H1 (cell line): ENCODE measurements around the gene PPP1CB. TPM values are rescaled to one million over a fixed set of nuclear protein-coding genes. Genes with fewer than 3 reads are reported as not detected.

ENCODE experiments used
- CTCF ChIA-PET: fragments of 300-600 bp; sonication (Branson Sonifier 250); formaldehyde crosslinking; loops from one replicate; lab custom pipeline; 2021; ENCODE audit not compliant: partially characterized antibody; lab: Charles Lee
- POLR2A ChIA-PET: fragments of 300-600 bp; sonication (Branson Sonifier 250); formaldehyde crosslinking; loops from one replicate; lab custom pipeline; 2021; ENCODE audit warnings: inconsistent platforms; ENCODE audit not compliant: partially characterized antibody; lab: Charles Lee
- DNase-seq, 2 experiments: peaks; one replicate each; pipeline versions ENCODE4 v3.0.0 to v3.0.0-alpha.2; 2010 to 2022; ENCODE audit warnings: low spot score in 2 of 2, low read depth in 1 of 2, mixed read lengths in 1 of 2
- FAIRE-seq: peaks from 2 replicates; lab custom pipeline; 2011; peaks lifted over from hg19 to GRCh38; lab: Jason Lieb, UNC
- H2AFZ ChIP-seq: 2 replicates; pipeline ENCODE4 v1.8.1; 2012; ENCODE audit warnings: low read length, inconsistent platforms
- H2AK5ac ChIP-seq: 2 replicates; pipeline ENCODE4 v1.6.1; 2013; ENCODE audit warnings: low read depth, low read length
- H2BK120ac ChIP-seq: replicated peaks from 2 replicates; pipeline ENCODE3; 2013; ENCODE audit warnings: low read depth, low read length, inconsistent platforms
- H2BK12ac ChIP-seq: 2 replicates; pipeline ENCODE4 v1.6.1; 2013; ENCODE audit warnings: low read depth, low read length
- H2BK15ac ChIP-seq: 2 replicates; pipeline ENCODE4 v1.6.1; 2013; ENCODE audit warnings: low read length
- H2BK20ac ChIP-seq: 2 replicates; pipeline ENCODE4 v1.6.1; 2013; ENCODE audit warnings: low read length
- H2BK5ac ChIP-seq: 2 replicates; pipeline ENCODE4 v1.6.1; 2013; ENCODE audit warnings: low read depth, low read length
- H3K14ac ChIP-seq: 2 replicates; pipeline ENCODE4 v1.6.1; 2013; ENCODE audit warnings: inconsistent platforms; ENCODE audit not compliant: insufficient read length
- H3K18ac ChIP-seq: 2 replicates; pipeline ENCODE4 v1.6.1; 2013; ENCODE audit warnings: low read length; ENCODE audit errors: extremely low read depth
- H3K23ac ChIP-seq: 2 replicates; pipeline ENCODE4 v1.6.1; 2013; ENCODE audit warnings: inconsistent platforms; ENCODE audit not compliant: insufficient read length
- H3K23me2 ChIP-seq: 2 replicates; pipeline ENCODE4 v1.6.1; 2013; ENCODE audit warnings: low read depth, low read length
- H3K27ac ChIP-seq: 2 replicates; pipeline ENCODE4 v1.6.1; 2011; ENCODE audit warnings: low read depth, low read length, inconsistent platforms
- H3K27me3 ChIP-seq, 4 experiments: replicated peaks in 1 of 4; 1 replicate in 1 of 4; 2 replicates in 3 of 4; pipeline versions ENCODE4 v1.6.1 to v1.8.1; 2011 to 2013; ENCODE audit warnings: low read length in 3 of 4, mild to moderate bottlenecking in 3 of 4, inconsistent platforms in 2 of 4, mixed read lengths in 2 of 4, moderate library complexity in 1 of 4; ENCODE audit not compliant: control insufficient read depth in 3 of 4, insufficient read depth in 3 of 4; ENCODE audit errors: extremely low read depth in 1 of 4
- H3K36me3 ChIP-seq, 4 experiments: 2 replicates each; pipeline versions ENCODE4 v1.6.1 to v1.8.1; 2011 to 2013; ENCODE audit warnings: mild to moderate bottlenecking in 4 of 4, low read length in 3 of 4, moderate library complexity in 2 of 4, control low read depth in 1 of 4, inconsistent platforms in 1 of 4; ENCODE audit not compliant: insufficient read depth in 4 of 4, control insufficient read depth in 2 of 4
- H3K4ac ChIP-seq: replicated peaks from 2 replicates; pipeline ENCODE3; 2013; ENCODE audit warnings: low read length, low read depth, mixed read lengths, inconsistent platforms; ENCODE audit not compliant: insufficient read length
- H3K4me1 ChIP-seq, 4 experiments: replicated peaks in 1 of 4; 1 replicate in 1 of 4; 2 replicates in 3 of 4; pipeline versions ENCODE4 v1.6.1 to v1.8.1; 2011 to 2013; ENCODE audit warnings: low read length in 3 of 4, inconsistent platforms in 2 of 4, mixed read lengths in 1 of 4; ENCODE audit not compliant: insufficient read depth in 4 of 4, control insufficient read depth in 3 of 4
- H3K4me2 ChIP-seq, 2 experiments: 2 replicates each; pipeline versions ENCODE4 v1.6.1 to v1.8.1; 2011 to 2013; ENCODE audit warnings: low read depth in 2 of 2, low read length in 2 of 2, control low read depth in 1 of 2, inconsistent platforms in 1 of 2, mild to moderate bottlenecking in 1 of 2; ENCODE audit not compliant: insufficient read depth in 1 of 2
- H3K4me3 ChIP-seq, 4 experiments: fragments of 200-600, 300-600 bp in 1 of 4; sonication (generic), shearing (Covaris generic), sonication (Bioruptor Twin) in 1 of 4; 2 replicates each; pipeline versions ENCODE4 v1.5.1 to v1.8.1; 2011 to 2016; ENCODE audit warnings: low read length in 4 of 4, low read depth in 3 of 4, control low read depth in 2 of 4, inconsistent platforms in 2 of 4, mild to moderate bottlenecking in 2 of 4, mixed read lengths in 1 of 4, moderate library complexity in 1 of 4; ENCODE audit not compliant: insufficient read depth in 2 of 4; ENCODE audit errors: extremely low read depth in 1 of 4
- H3K56ac ChIP-seq: replicated peaks from 2 replicates; pipeline ENCODE3; 2013; ENCODE audit warnings: low read depth, mild to moderate bottlenecking, mixed read lengths, low read length, inconsistent platforms; ENCODE audit not compliant: insufficient read length
- H3K79me1 ChIP-seq: 2 replicates; pipeline ENCODE4 v1.6.1; 2013; ENCODE audit warnings: low read depth, low read length, control low read depth
- H3K79me2 ChIP-seq, 2 experiments: 2 replicates each; pipeline versions ENCODE4 v1.6.1 to v1.8.1; 2012 to 2013; ENCODE audit warnings: low read length in 2 of 2, mild to moderate bottlenecking in 2 of 2, inconsistent platforms in 1 of 2; ENCODE audit not compliant: insufficient read depth in 2 of 2, control insufficient read depth in 1 of 2
- H3K9ac ChIP-seq, 4 experiments: replicated peaks in 1 of 4; 1 replicate in 1 of 4; 2 replicates in 3 of 4; pipeline versions ENCODE4 v1.6.1 to v1.8.1; 2011 to 2013; ENCODE audit warnings: low read depth in 3 of 4, low read length in 3 of 4, control low read depth in 2 of 4, mild to moderate bottlenecking in 2 of 4, moderate library complexity in 2 of 4, inconsistent platforms in 1 of 4; ENCODE audit errors: extremely low read depth in 1 of 4
- H3K9me3 ChIP-seq, 2 experiments: 2 replicates each; pipeline versions ENCODE4 v1.6.1 to v1.8.1; 2012 to 2013; ENCODE audit warnings: mild to moderate bottlenecking in 2 of 2, moderate library complexity in 2 of 2, control low read depth in 1 of 2, inconsistent platforms in 1 of 2, low read depth in 1 of 2, low read length in 1 of 2, mixed read lengths in 1 of 2; ENCODE audit not compliant: insufficient read depth in 2 of 2
- H4K20me1 ChIP-seq, 2 experiments: replicated peaks in 1 of 2; 2 replicates each; pipeline versions ENCODE3 to v1.8.1; 2011 to 2013; ENCODE audit warnings: inconsistent platforms in 2 of 2, low read length in 2 of 2, mild to moderate bottlenecking in 1 of 2; ENCODE audit not compliant: insufficient read depth in 2 of 2, control insufficient read depth in 1 of 2
- H4K5ac ChIP-seq: 2 replicates; pipeline ENCODE4 v1.6.1; 2013; ENCODE audit warnings: low read length, low read depth, mixed read lengths, inconsistent platforms; ENCODE audit not compliant: insufficient read length
- H4K8ac ChIP-seq: 2 replicates; pipeline ENCODE4 v1.8.0; 2013; ENCODE audit warnings: mild to moderate bottlenecking, moderate library complexity, low read length, inconsistent platforms; ENCODE audit not compliant: insufficient read depth; ENCODE audit errors: extremely low read depth
- H4K91ac ChIP-seq: replicated peaks from 2 replicates; pipeline ENCODE3; 2013; ENCODE audit warnings: low read length, mixed read lengths, inconsistent platforms; ENCODE audit not compliant: insufficient read length
- BRCA1 ChIP-seq: IDR thresholded peaks from 2 replicates; pipeline ENCODE4 v1.6.1; 2012; ENCODE audit warnings: low read depth, low read length, improper control_type of control experiment
- EGR1 ChIP-seq: IDR thresholded peaks from 2 replicates; pipeline ENCODE4 v1.6.1; 2011; ENCODE audit warnings: low read depth, low read length, borderline replicate concordance
- PHF8 ChIP-seq: fragments of 200-600 bp; sonication (generic); conservative IDR thresholded peaks from 2 replicates; pipeline ENCODE4 v1.7.1; 2012; ENCODE audit warnings: low read depth, mild to moderate bottlenecking, inconsistent platforms, low read length, moderate library complexity
- POLR2A ChIP-seq, 2 experiments: IDR thresholded peaks; 1 replicate in 1 of 2; 2 replicates in 1 of 2; pipeline ENCODE4 v1.6.1; 2011; ENCODE audit warnings: low read depth in 2 of 2, low read length in 2 of 2, mild to moderate bottlenecking in 2 of 2; ENCODE audit errors: control extremely low read depth in 1 of 2
- POU5F1 ChIP-seq: IDR thresholded peaks from 2 replicates; pipeline ENCODE4 v1.6.1; 2011; ENCODE audit warnings: low read depth, mild to moderate bottlenecking, low read length, moderate library complexity
- SIX5 ChIP-seq: IDR thresholded peaks from 2 replicates; pipeline ENCODE4 v1.6.1; 2011; ENCODE audit warnings: mild to moderate bottlenecking, low read depth, low read length
- SUZ12 ChIP-seq: fragments of 200-600 bp; sonication (generic); IDR thresholded peaks from 2 replicates; pipeline ENCODE4 v1.6.1; 2012; ENCODE audit warnings: mild to moderate bottlenecking, inconsistent platforms, low read length, moderate library complexity, mixed read lengths
- TCF12 ChIP-seq: IDR thresholded peaks from 2 replicates; pipeline ENCODE4 v1.6.1; 2011; ENCODE audit warnings: low read depth, mild to moderate bottlenecking, low read length
- YY1 ChIP-seq: IDR thresholded peaks from 2 replicates; pipeline ENCODE4 v1.6.1; 2011; ENCODE audit warnings: low read depth, mild to moderate bottlenecking, low read length
- ZNF274 ChIP-seq: IDR thresholded peaks from 2 replicates; pipeline ENCODE4 v1.7.0; 2012; ENCODE audit warnings: low read length, borderline replicate concordance; ENCODE audit errors: extremely low read depth
- WGBS, 2 experiments: shearing (Covaris generic) in 1 of 2; methylation state at CpG; one replicate each; pipeline versions ENCODE4 v1.1.6 to v1.1.7; 2013 to 2015; ENCODE audit warnings: low lambda C conversion rate in 2 of 2, mixed read lengths in 2 of 2, inconsistent platforms in 1 of 2, low coverage in 1 of 2, missing lambda C conversion rate in 1 of 2; ENCODE audit not compliant: insufficient replicate concordance in 2 of 2, insufficient coverage in 1 of 2, insufficient read length in 1 of 2; ENCODE audit errors: extremely low coverage in 1 of 2, missing lambda C conversion rate in 1 of 2; 5-methylcytosine and 5-hydroxymethylcytosine counted together
- polyA plus RNA-seq, 7 experiments: library from polyadenylated mRNA; depleted of rRNA in 3 of 7; stranded (reverse) in 5 of 7; unstranded in 2 of 7; fragments of >200 nt in 5 of 7; fragments of 200-250 nt in 2 of 7; gene quantifications; 1 replicate in 5 of 7; 2 replicates in 1 of 7; 4 replicates in 1 of 7; pipeline versions ENCODE4 v1.2.1 to v1.2.3, GENCODE V29; 2011 to 2013; ENCODE audit warnings: missing spikeins in 2 of 7, mixed read lengths in 2 of 7
- total RNA-seq: library from RNA; stranded (reverse); fragmentation: NEBNext Ultra II Directional; extraction: Animal tissue kit (Norgen Biotek cat#: 25700); gene quantifications from 2 replicates; pipeline ENCODE4 v1.2.1, GENCODE V29; 2021
- TF ChIP-seq, protein P1 (sequence below): IDR thresholded peaks from 2 replicates; pipeline ENCODE4 v1.6.1; 2011; ENCODE audit warnings: low read depth, mild to moderate bottlenecking, low read length; ENCODE audit not compliant: insufficient read depth
- TF ChIP-seq, protein P2 (sequence below): IDR thresholded peaks from 2 replicates; pipeline ENCODE4 v1.6.1; 2011; ENCODE audit warnings: low read length, improper control_type of control experiment

PPP1CB gene
- total and polyA plus RNA-seq, 2 of the 8 experiments (the other 6 are each of a cell fraction or from before 2014, with no cell fraction given): 30.7 to 158 TPM

DNA sequence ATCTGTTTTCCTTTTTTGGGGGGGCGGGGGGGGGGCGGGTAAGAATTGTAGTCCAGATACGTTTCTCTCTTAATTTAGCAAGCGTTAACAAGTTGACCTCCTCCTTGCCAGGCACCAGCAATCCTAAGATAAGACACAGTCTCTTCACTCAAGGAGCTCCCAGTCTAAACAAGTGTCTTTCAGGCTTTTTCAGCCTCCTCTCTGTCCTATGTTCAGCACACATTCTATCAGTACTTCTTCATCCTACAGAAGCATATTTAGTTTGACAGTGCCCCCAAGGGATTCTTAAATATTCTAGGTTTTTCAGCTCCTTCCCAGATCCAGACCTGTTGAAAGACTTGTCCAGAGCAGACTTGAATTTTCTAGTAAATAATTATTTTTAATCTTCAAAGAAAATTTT lies 2.7 kb downstream of the PPP1CB start:
- Histone ChIP-seq H3K4ac (no peak overlapping the region), H3K79me2 (peaks cover 43 to 74% of the 10 kb centered on the region in 2 experiments), H2AFZ (no peak overlapping the region), H2BK5ac (no peak overlapping the region), H4K8ac (no peak overlapping the region), H4K5ac (no peak overlapping the region), H3K18ac (no peak overlapping the region), H4K20me1 (peaks cover 11 to 17% of the 10 kb centered on the region in 2 experiments), H2AK5ac (no peak overlapping the region), H2BK12ac (no peak overlapping the region), H3K27ac (no peak overlapping the region), H3K4me3 (peak overlapping the region in 1 of 4 experiments; percentile 21; a peak in 1 of 8 replicates), H3K4me1 (peaks cover 3 to 10% (median 4%) of the 10 kb centered on the region in 4 experiments; a peak in 5 of 7 replicates), H3K27me3 (no peaks in the 10 kb centered on the region), H3K56ac (no peak overlapping the region), H3K9ac (no peak overlapping the region), H3K23me2 (peaks cover 4% of the 10 kb centered on the region; the same call in 1 of the 2 replicates), H3K36me3 (no peaks in the 10 kb centered on the region), H3K79me1 (peaks cover 3% of the 10 kb centered on the region; the same call in 1 of the 2 replicates), H3K14ac (no peak overlapping the region), H3K4me2 (peak overlapping the region in 1 of 2 experiments; percentile 29; a peak in 2 of 4 replicates), H4K91ac (no peak overlapping the region), H2BK120ac (no peak overlapping the region), H2BK15ac (no peak overlapping the region), H2BK20ac (no peak overlapping the region), H3K9me3 (no peaks in the 10 kb centered on the region), H3K23ac (no peak overlapping the region)
- POLR2A ChIA-PET: interaction anchor here (0.7 to 1.0 kb wide), 3 partner anchors 8 to 157 kb away, joined by 3 to 5 read pairs (median 3); no protein-coding TSS in a partner anchor
- DNase-seq: no peak
- WGBS, 2 experiments: 59% methylated on average over 3 of the region's 4 CpGs; no CpG with 5 or more reads in 1 of the 2 experiments
- CTCF ChIA-PET: interaction anchor here (0.6 to 7.1 kb wide), 7 partner anchors 8 to 1042 kb away, joined by 3 to 32 read pairs (median 3); no protein-coding TSS in a partner anchor
- FAIRE-seq: no peak
- TF ChIP-seq SUZ12 (no peak), POLR2A (IDR thresholded peaks at IDR 0.05; ENCODE audit: control extremely low read depth in 1 of 2, low read depth in 2 of 2, low read length in 2 of 2) (no peak), SIX5 (no peak), EGR1 (no peak), TCF12 (no peak), POU5F1 (no peak), YY1 (no peak), BRCA1 (no peak), ZNF274 (no peak), PHF8 (no peak)
- TF ChIP-seq, protein P1, sequence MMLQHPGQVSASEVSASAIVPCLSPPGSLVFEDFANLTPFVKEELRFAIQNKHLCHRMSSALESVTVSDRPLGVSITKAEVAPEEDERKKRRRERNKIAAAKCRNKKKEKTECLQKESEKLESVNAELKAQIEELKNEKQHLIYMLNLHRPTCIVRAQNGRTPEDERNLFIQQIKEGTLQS: no peak
- TF ChIP-seq, protein P2, sequence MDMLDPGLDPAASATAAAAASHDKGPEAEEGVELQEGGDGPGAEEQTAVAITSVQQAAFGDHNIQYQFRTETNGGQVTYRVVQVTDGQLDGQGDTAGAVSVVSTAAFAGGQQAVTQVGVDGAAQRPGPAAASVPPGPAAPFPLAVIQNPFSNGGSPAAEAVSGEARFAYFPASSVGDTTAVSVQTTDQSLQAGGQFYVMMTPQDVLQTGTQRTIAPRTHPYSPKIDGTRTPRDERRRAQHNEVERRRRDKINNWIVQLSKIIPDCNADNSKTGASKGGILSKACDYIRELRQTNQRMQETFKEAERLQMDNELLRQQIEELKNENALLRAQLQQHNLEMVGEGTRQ: no peak
